ENCODE measurements around the gene ATP6V0D1. TPM values are rescaled to one million over a fixed set of nuclear protein-coding genes. Genes with fewer than 3 reads are reported as not detected.

Gene ATP6V0D1
- total RNA-seq, 4 donors from 2014 or later: 103 to 131 (median 119) TPM

DNA sequence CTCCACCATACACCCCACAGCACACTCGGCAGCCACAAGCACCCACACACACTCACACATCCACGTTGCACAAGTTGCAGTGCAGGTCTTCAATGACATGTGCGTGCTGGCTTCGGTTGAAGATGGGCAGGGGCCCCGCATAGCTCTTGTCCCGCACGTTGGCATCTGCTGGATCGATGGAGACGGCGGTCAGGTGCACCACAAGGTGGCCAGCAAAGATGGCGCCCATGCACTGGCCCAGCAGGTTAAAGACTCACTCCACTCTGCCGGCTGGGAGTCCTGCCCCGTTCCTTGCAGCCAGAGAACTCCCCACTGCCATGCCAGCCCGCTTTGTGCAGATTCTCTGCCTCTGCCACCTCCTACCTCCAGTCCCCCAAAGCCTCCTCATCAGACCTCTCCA, 80.1 kb downstream of the ATP6V0D1 start:
- no peaks in the 10 kb centered on the region for H3K27me3 ChIP-seq
- TF ChIP-seq EP300 (IDR thresholded peaks at IDR 0.05) (no peak), POLR2AphosphoS5 (IDR thresholded peaks at IDR 0.05) (no peak), POLR2A (IDR thresholded peaks at IDR 0.05; ENCODE audit: low read depth) (no peak)
- TF ChIP-seq, protein P1, sequence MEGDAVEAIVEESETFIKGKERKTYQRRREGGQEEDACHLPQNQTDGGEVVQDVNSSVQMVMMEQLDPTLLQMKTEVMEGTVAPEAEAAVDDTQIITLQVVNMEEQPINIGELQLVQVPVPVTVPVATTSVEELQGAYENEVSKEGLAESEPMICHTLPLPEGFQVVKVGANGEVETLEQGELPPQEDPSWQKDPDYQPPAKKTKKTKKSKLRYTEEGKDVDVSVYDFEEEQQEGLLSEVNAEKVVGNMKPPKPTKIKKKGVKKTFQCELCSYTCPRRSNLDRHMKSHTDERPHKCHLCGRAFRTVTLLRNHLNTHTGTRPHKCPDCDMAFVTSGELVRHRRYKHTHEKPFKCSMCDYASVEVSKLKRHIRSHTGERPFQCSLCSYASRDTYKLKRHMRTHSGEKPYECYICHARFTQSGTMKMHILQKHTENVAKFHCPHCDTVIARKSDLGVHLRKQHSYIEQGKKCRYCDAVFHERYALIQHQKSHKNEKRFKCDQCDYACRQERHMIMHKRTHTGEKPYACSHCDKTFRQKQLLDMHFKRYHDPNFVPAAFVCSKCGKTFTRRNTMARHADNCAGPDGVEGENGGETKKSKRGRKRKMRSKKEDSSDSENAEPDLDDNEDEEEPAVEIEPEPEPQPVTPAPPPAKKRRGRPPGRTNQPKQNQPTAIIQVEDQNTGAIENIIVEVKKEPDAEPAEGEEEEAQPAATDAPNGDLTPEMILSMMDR (IDR thresholded peaks at IDR 0.05): no peak
- H3K9me3 ChIP-seq: no peaks in the 10 kb centered on the region
- H3K4me1 ChIP-seq: peaks cover 35 to 46% (median 44%) of the 10 kb centered on the region in 4 donors
- peaks cover 0 to 13% (median 0%) of the 10 kb centered on the region in 4 donors for H3K36me3 ChIP-seq
- H3K4me3 ChIP-seq: no peak overlapping the region
- intact Hi-C loops (cut with DNase I): no loop called here
- H3K27ac ChIP-seq (replicated peaks in 1 of 4): no peak overlapping the region
- no peak for DNase-seq (ENCODE audit: extremely low spot score)
- WGBS: 96% methylated on average over 14 of the region's 14 CpGs

DNA sequence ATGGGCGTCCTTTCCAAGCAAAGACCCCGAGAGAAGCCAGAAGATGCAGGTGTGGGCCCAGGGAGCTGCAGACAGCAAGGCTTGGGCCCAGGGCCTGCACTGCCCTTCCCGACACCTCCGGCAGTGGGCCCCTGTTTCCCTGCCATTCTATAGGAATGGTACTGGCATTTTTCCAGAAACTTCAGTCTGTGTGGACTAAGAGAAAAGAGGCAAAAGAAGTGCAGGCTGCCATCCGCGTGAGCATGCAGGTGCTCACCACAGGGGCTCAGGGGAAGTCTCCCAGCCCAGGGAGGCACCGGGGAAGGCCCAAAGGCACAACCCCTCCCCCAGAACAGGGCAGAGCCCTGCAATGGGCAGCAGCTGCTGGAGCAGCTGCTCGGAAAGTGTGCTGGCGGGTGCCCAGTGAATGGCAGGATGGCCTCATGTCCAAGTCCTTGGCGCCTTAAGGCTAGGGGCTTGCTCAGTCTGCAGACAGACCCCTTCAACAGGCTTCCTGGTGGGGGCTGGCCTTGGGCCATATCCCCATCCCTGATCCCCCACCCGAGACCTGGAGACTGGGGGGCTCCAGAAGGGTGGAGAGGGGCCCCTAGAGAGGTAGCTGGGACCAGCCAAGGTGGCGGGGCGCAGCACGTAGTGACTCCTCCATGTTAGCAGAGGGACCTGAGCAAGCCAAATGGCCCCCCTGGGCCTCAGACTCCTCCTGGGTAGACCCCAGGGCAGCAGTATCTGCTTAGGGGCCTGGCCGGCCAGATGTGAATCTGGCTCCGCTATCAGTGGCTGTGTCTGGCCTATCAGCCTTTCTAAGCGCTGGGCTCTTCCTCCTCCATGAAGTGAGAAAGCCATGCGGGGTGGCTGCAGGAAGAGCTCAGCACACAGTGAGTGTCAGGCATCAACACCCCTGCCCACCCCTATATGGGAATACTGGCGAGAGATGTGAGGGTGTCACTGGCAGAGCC, 80.9 kb downstream of the ATP6V0D1 start:
- Histone ChIP-seq H3K4me1 (peaks cover 36 to 51% (median 48%) of the 10 kb centered on the region in 4 donors), H3K4me3 (peak overlapping the region in 2 of 4 donors; percentile 11 to 25), H3K27me3 (no peaks in the 10 kb centered on the region), H3K27ac (replicated peaks in 1 of 4) (no peak overlapping the region), H3K36me3 (peaks cover 0 to 11% (median 0%) of the 10 kb centered on the region in 4 donors), H3K9me3 (no peaks in the 10 kb centered on the region)
- intact Hi-C loops (cut with DNase I): no loop called here
- no peak for DNase-seq (ENCODE audit: extremely low spot score)
- WGBS: 68% methylated on average over 14 of the region's 19 CpGs
- TF ChIP-seq EP300 (IDR thresholded peaks at IDR 0.05): no peak
- TF ChIP-seq, protein P1 (IDR thresholded peaks at IDR 0.05): peak in 1 of 3 experiments; percentile 5
- no peak for TF ChIP-seq POLR2A (IDR thresholded peaks at IDR 0.05; ENCODE audit: low read depth)

- TF ChIP-seq EP300 (IDR thresholded peaks at IDR 0.05): no peak
- TF ChIP-seq, protein P1 (IDR thresholded peaks at IDR 0.05): peak; percentile 77 to 89 (median 89)
- TF ChIP-seq POLR2A (IDR thresholded peaks at IDR 0.05; ENCODE audit: low read depth): no peak
- TF ChIP-seq POLR2AphosphoS5 (IDR thresholded peaks at IDR 0.05): no peak
- Histone ChIP-seq H3K36me3 (peaks cover 0 to 7% (median 0%) of the 10 kb centered on the region in 4 donors), H3K9me3 (no peaks in the 10 kb centered on the region), H3K27me3 (no peaks in the 10 kb centered on the region), H3K27ac (replicated peaks in 1 of 4) (no peak overlapping the region), H3K4me3 (peak overlapping the region; percentile 10 to 25 (median 18)), H3K4me1 (peaks cover 37 to 58% (median 52%) of the 10 kb centered on the region in 4 donors)
- DNase-seq (ENCODE audit: extremely low spot score): no peak
- intact Hi-C loops (cut with DNase I): no loop called here
- WGBS: 26% methylated on average over 28 of the region's 42 CpGs
Observed at GRCh38 chr16:67399218-67399733, 81.7 kb downstream of the ATP6V0D1 start.

- Histone ChIP-seq H3K9me3 (no peaks in the 10 kb centered on the region), H3K27ac (replicated peaks in 1 of 4) (no peak overlapping the region), H3K4me1 (peaks cover 43 to 64% (median 58%) of the 10 kb centered on the region in 4 donors), H3K36me3 (peaks cover 0 to 1% (median 0%) of the 10 kb centered on the region in 4 donors), H3K4me3 (peak overlapping the region in 1 of 4 donors; percentile 25), H3K27me3 (no peaks in the 10 kb centered on the region)
- intact Hi-C loops (cut with DNase I): no loop called here
- DNase-seq (ENCODE audit: extremely low spot score): no peak
- TF ChIP-seq, protein P1 (IDR thresholded peaks at IDR 0.05): no peak
- 89% methylated on average over 19 of the region's 19 CpGs for WGBS
Observed at GRCh38 chr16:67398546-67399217, 82.3 kb downstream of the ATP6V0D1 start.
